Measurements from ENCODE around the gene ST14.

GRCh38 chr11:130209954-130210854 lies 50.6 kb downstream of the ST14 start:
- TF ChIP-seq CTCF (IDR thresholded peaks at IDR 0.05) = no peak
- no peak for TF ChIP-seq POLR2A (IDR thresholded peaks at IDR 0.05)
- no peak for TF ChIP-seq POLR2AphosphoS5 (IDR thresholded peaks at IDR 0.05; ENCODE audit: insufficient read depth in 1 of 2, low read depth in 1 of 2)

Measured in vagina (tissue), 2 donors.